T-helper 2 cell treated with Interferon-gamma antibody and Interleukin-4, amounts not matched to agents 5 μg/mL and 100 μg/mL, for 36 hours (primary cell): ENCODE results near the gene RAB11FIP3.

Experiments
- DNase-seq: peaks from one replicate; pipeline ENCODE4 v3.0.0; 2021; ENCODE audit warnings: low spot score
- H3K27ac Mint-ChIP-seq: one replicate; pipeline ENCODE4 v1.8.0; 2021; ENCODE audit warnings: mild to moderate bottlenecking, mixed read lengths
- H3K27me3 Mint-ChIP-seq: one replicate; pipeline ENCODE4 v1.8.0; 2021; ENCODE audit warnings: low read depth, mixed read lengths
- H3K36me3 Mint-ChIP-seq: one replicate; pipeline ENCODE4 v1.8.0; 2021; ENCODE audit warnings: low read depth, mixed read lengths
- H3K4me1 Mint-ChIP-seq: one replicate; pipeline ENCODE4 v1.8.0; 2021; ENCODE audit warnings: low read depth, mixed read lengths
- H3K4me3 Mint-ChIP-seq: one replicate; pipeline ENCODE4 v1.8.0; 2022; ENCODE audit warnings: mild to moderate bottlenecking, moderate library complexity, mixed read lengths
- H3K9me3 Mint-ChIP-seq: one replicate; pipeline ENCODE4 v1.8.0; 2021; ENCODE audit warnings: mixed read lengths

Gene RAB11FIP3

GRCh38 chr16:510066-510825 is 84.8 kb downstream of the RAB11FIP3 start:
- Mint-ChIP-seq H3K27ac (no peak overlapping the region), H3K4me1 (no peaks in the 10 kb centered on the region), H3K4me3 (no peak overlapping the region), H3K36me3 (peaks cover 2% of the 10 kb centered on the region), H3K9me3 (no peaks in the 10 kb centered on the region), H3K27me3 (no peaks in the 10 kb centered on the region)
- DNase-seq: no peak

GRCh38 chr16:512802-513201 is 87.4 kb downstream of the RAB11FIP3 start:
- DNase-seq: no peak
- Mint-ChIP-seq H3K4me3 (no peak overlapping the region), H3K4me1 (no peaks in the 10 kb centered on the region), H3K27ac (no peak overlapping the region), H3K36me3 (peaks cover 2% of the 10 kb centered on the region), H3K27me3 (no peaks in the 10 kb centered on the region), H3K9me3 (no peaks in the 10 kb centered on the region)

- Mint-ChIP-seq H3K9me3 (no peaks in the 10 kb centered on the region), H3K27ac (no peak overlapping the region), H3K27me3 (no peaks in the 10 kb centered on the region), H3K4me1 (no peaks in the 10 kb centered on the region), H3K4me3 (no peak overlapping the region), H3K36me3 (peaks cover 2% of the 10 kb centered on the region)
- DNase-seq: no peak
These were observed 88.5 kb downstream of the RAB11FIP3 start for GRCh38 chr16:513950-514349.

GRCh38 chr16:515175-515938 is 89.9 kb downstream of the RAB11FIP3 start:
- H3K9me3 Mint-ChIP-seq: no peaks in the 10 kb centered on the region
- H3K4me1 Mint-ChIP-seq: no peaks in the 10 kb centered on the region
- H3K27ac Mint-ChIP-seq: no peak overlapping the region
- H3K36me3 Mint-ChIP-seq: peaks cover 2% of the 10 kb centered on the region
- no peak overlapping the region for H3K4me3 Mint-ChIP-seq
- no peaks in the 10 kb centered on the region for H3K27me3 Mint-ChIP-seq
- DNase-seq: no peak

GRCh38 chr16:515939-516226 is 90.4 kb downstream of the RAB11FIP3 start:
- no peak overlapping the region for H3K4me3 Mint-ChIP-seq
- H3K27ac Mint-ChIP-seq: no peak overlapping the region
- H3K4me1 Mint-ChIP-seq: no peaks in the 10 kb centered on the region
- H3K36me3 Mint-ChIP-seq: peaks cover 2% of the 10 kb centered on the region
- H3K27me3 Mint-ChIP-seq: no peaks in the 10 kb centered on the region
- H3K9me3 Mint-ChIP-seq: no peaks in the 10 kb centered on the region
- DNase-seq: no peak

GRCh38 chr16:516301-516700 is 90.9 kb downstream of the RAB11FIP3 start:
- Mint-ChIP-seq H3K4me1 (no peaks in the 10 kb centered on the region), H3K4me3 (no peak overlapping the region), H3K27ac (no peak overlapping the region), H3K36me3 (peaks cover 2% of the 10 kb centered on the region), H3K9me3 (no peaks in the 10 kb centered on the region), H3K27me3 (no peaks in the 10 kb centered on the region)
- DNase-seq: no peak

- Mint-ChIP-seq H3K36me3 (peaks cover 2% of the 10 kb centered on the region), H3K4me1 (no peaks in the 10 kb centered on the region), H3K9me3 (no peaks in the 10 kb centered on the region), H3K27me3 (no peaks in the 10 kb centered on the region), H3K4me3 (no peak overlapping the region), H3K27ac (no peak overlapping the region)
- DNase-seq: no peak
These were observed 93.4 kb downstream of the RAB11FIP3 start for GRCh38 chr16:518858-519257.

GRCh38 chr16:519425-519824 is 94.0 kb downstream of the RAB11FIP3 start:
- no peak overlapping the region for H3K27ac Mint-ChIP-seq
- DNase-seq: no peak
- no peaks in the 10 kb centered on the region for H3K4me1 Mint-ChIP-seq
- H3K9me3 Mint-ChIP-seq: no peaks in the 10 kb centered on the region
- H3K36me3 Mint-ChIP-seq: peaks cover 2% of the 10 kb centered on the region
- no peaks in the 10 kb centered on the region for H3K27me3 Mint-ChIP-seq
- H3K4me3 Mint-ChIP-seq: no peak overlapping the region

GRCh38 chr16:519841-520687 is 94.6 kb downstream of the RAB11FIP3 start:
- Mint-ChIP-seq H3K27me3 (no peaks in the 10 kb centered on the region), H3K9me3 (no peaks in the 10 kb centered on the region), H3K4me1 (no peaks in the 10 kb centered on the region), H3K36me3 (peaks cover 1% of the 10 kb centered on the region), H3K4me3 (no peak overlapping the region), H3K27ac (no peak overlapping the region)
- DNase-seq: no peak

- H3K4me3 Mint-ChIP-seq: no peak overlapping the region
- DNase-seq: no peak
- H3K9me3 Mint-ChIP-seq: no peaks in the 10 kb centered on the region
- no peaks in the 10 kb centered on the region for H3K27me3 Mint-ChIP-seq
- H3K4me1 Mint-ChIP-seq: peaks cover 6% of the 10 kb centered on the region
- H3K36me3 Mint-ChIP-seq: peaks cover 3% of the 10 kb centered on the region
- H3K27ac Mint-ChIP-seq: no peak overlapping the region
These were observed 95.4 kb downstream of the RAB11FIP3 start for GRCh38 chr16:520847-521246.

GRCh38 chr16:521381-522210 is 96.1 kb downstream of the RAB11FIP3 start:
- Mint-ChIP-seq H3K9me3 (no peaks in the 10 kb centered on the region), H3K36me3 (peaks cover 3% of the 10 kb centered on the region), H3K27me3 (no peaks in the 10 kb centered on the region), H3K4me1 (peaks cover 11% of the 10 kb centered on the region), H3K27ac (no peak overlapping the region), H3K4me3 (no peak overlapping the region)
- no peak for DNase-seq

- H3K4me3 Mint-ChIP-seq: no peak overlapping the region
- no peaks in the 10 kb centered on the region for H3K27me3 Mint-ChIP-seq
- H3K9me3 Mint-ChIP-seq: no peaks in the 10 kb centered on the region
- H3K36me3 Mint-ChIP-seq: peaks cover 3% of the 10 kb centered on the region
- H3K27ac Mint-ChIP-seq: no peak overlapping the region
- H3K4me1 Mint-ChIP-seq: peaks cover 12% of the 10 kb centered on the region
- DNase-seq: no peak
These were observed 97.1 kb downstream of the RAB11FIP3 start for GRCh38 chr16:522320-523096.
